ENCODE measurements around the gene UVRAG.

GRCh38 chr11:75783416-75784084, 31.5 kb upstream of the UVRAG start:
- TF ChIP-seq POLR2A (IDR thresholded peaks at IDR 0.05) (no peak), POLR2AphosphoS5 (IDR thresholded peaks at IDR 0.05; ENCODE audit: insufficient read depth in 1 of 2, low read depth in 1 of 2) (no peak)
- TF ChIP-seq, protein P1, sequence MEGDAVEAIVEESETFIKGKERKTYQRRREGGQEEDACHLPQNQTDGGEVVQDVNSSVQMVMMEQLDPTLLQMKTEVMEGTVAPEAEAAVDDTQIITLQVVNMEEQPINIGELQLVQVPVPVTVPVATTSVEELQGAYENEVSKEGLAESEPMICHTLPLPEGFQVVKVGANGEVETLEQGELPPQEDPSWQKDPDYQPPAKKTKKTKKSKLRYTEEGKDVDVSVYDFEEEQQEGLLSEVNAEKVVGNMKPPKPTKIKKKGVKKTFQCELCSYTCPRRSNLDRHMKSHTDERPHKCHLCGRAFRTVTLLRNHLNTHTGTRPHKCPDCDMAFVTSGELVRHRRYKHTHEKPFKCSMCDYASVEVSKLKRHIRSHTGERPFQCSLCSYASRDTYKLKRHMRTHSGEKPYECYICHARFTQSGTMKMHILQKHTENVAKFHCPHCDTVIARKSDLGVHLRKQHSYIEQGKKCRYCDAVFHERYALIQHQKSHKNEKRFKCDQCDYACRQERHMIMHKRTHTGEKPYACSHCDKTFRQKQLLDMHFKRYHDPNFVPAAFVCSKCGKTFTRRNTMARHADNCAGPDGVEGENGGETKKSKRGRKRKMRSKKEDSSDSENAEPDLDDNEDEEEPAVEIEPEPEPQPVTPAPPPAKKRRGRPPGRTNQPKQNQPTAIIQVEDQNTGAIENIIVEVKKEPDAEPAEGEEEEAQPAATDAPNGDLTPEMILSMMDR (IDR thresholded peaks at IDR 0.05), result no peak
